Measurements from ENCODE around the gene FAM3A.
A peak's percentile ranks its signal among the peaks of the same experiment; 100 is the strongest.

The FAM3A gene

DNA sequence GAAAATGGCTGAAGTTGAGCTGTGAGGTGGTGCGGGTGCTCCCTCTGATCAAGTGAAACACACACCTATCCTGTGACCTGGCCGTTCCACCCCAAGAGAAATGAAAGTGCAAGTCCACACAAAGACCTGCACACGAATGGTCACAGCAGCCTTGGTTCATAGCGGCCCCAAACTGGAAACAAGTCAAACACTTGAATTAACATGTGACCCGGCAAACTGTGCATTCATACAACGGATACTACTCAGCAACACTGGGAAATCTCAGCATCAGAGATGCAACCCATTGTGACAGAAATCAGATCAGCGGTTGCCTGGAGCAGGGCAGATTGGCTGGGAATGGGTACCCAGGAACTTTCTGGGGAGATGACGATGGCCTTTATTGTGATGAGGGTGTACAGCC is 23.0 kb upstream of the FAM3A start:
- H3K4me1 ChIP-seq (ENCODE audit: insufficient read depth, low read length, severe bottlenecking), result peaks cover 8% of the 10 kb centered on the region
- H3K79me2 ChIP-seq (ENCODE audit: insufficient read depth, low read length), result no peaks in the 10 kb centered on the region
- TF ChIP-seq EZH2 (IDR thresholded peaks at IDR 0.05; ENCODE audit: borderline replicate concordance, low read length), result no peak
- TF ChIP-seq, protein P1, sequence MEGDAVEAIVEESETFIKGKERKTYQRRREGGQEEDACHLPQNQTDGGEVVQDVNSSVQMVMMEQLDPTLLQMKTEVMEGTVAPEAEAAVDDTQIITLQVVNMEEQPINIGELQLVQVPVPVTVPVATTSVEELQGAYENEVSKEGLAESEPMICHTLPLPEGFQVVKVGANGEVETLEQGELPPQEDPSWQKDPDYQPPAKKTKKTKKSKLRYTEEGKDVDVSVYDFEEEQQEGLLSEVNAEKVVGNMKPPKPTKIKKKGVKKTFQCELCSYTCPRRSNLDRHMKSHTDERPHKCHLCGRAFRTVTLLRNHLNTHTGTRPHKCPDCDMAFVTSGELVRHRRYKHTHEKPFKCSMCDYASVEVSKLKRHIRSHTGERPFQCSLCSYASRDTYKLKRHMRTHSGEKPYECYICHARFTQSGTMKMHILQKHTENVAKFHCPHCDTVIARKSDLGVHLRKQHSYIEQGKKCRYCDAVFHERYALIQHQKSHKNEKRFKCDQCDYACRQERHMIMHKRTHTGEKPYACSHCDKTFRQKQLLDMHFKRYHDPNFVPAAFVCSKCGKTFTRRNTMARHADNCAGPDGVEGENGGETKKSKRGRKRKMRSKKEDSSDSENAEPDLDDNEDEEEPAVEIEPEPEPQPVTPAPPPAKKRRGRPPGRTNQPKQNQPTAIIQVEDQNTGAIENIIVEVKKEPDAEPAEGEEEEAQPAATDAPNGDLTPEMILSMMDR (IDR thresholded peaks at IDR 0.05; ENCODE audit: low read length), result no peak
- peaks cover 13% of the 10 kb centered on the region; the same call in 1 of the 2 replicates for H3K36me3 ChIP-seq (ENCODE audit: insufficient read depth, low read length)
- H3K4me2 ChIP-seq (ENCODE audit: low read length), result no peak overlapping the region
- H4K20me1 ChIP-seq (ENCODE audit: insufficient read depth, low read length), result no peaks in the 10 kb centered on the region
- no peaks in the 10 kb centered on the region for H3F3A ChIP-seq (ENCODE audit: insufficient read depth, low read length)
- H3K4me3 ChIP-seq (ENCODE audit: low read depth, low read length, poor library complexity, severe bottlenecking), result no peak overlapping the region
- H2AFZ ChIP-seq (ENCODE audit: low read length), result no peak overlapping the region
- no peak overlapping the region for H3K27ac ChIP-seq (ENCODE audit: low read depth, low read length, poor library complexity, severe bottlenecking)
- H3K27me3 ChIP-seq (ENCODE audit: insufficient read depth, low read length), result no peaks in the 10 kb centered on the region
- no peaks in the 10 kb centered on the region for H3K9me2 ChIP-seq (ENCODE audit: low read depth, low read length)
- no peak overlapping the region for H3K9ac ChIP-seq (ENCODE audit: low read length)
- no peaks in the 10 kb centered on the region for H3K9me3 ChIP-seq (ENCODE audit: low read length)

DNA sequence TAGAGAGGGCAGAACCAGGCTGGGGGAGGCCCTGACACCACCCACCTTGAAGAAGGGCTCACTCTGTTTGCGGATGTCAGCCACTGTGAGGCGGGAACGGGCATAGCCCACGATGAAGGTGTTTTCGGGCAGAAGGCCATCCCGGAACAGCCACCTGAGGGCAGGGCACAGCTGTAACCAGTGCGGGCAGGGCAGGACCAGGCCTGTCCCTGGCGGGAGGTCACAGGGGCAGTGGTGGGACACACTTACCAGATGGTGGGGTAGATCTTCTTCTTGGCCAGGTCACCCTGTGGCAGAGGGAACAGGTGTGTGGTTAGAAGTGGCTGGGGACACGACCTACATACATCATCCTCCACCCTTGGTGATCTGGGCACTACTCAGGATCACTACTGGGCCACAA is 19.9 kb upstream of the FAM3A start:
- no peaks in the 10 kb centered on the region for H3F3A ChIP-seq (ENCODE audit: insufficient read depth, low read length)
- H3K9me2 ChIP-seq (ENCODE audit: low read depth, low read length), result no peaks in the 10 kb centered on the region
- H3K27ac ChIP-seq (ENCODE audit: low read depth, low read length, poor library complexity, severe bottlenecking), result no peak overlapping the region
- H3K9ac ChIP-seq (ENCODE audit: low read length), result no peak overlapping the region
- no peak overlapping the region for H3K4me2 ChIP-seq (ENCODE audit: low read length)
- H4K20me1 ChIP-seq (ENCODE audit: insufficient read depth, low read length), result no peaks in the 10 kb centered on the region
- no peaks in the 10 kb centered on the region for H3K27me3 ChIP-seq (ENCODE audit: insufficient read depth, low read length)
- no peaks in the 10 kb centered on the region for H3K9me3 ChIP-seq (ENCODE audit: low read length)
- H3K36me3 ChIP-seq (ENCODE audit: insufficient read depth, low read length), result peaks cover 29% of the 10 kb centered on the region
- no peak overlapping the region for H3K4me3 ChIP-seq (ENCODE audit: low read depth, low read length, poor library complexity, severe bottlenecking)
- H2AFZ ChIP-seq (ENCODE audit: low read length), result no peak overlapping the region
- no peak for TF ChIP-seq EZH2 (IDR thresholded peaks at IDR 0.05; ENCODE audit: borderline replicate concordance, low read length)
- TF ChIP-seq, protein P1 (IDR thresholded peaks at IDR 0.05; ENCODE audit: low read length), result no peak
- H3K4me1 ChIP-seq (ENCODE audit: insufficient read depth, low read length, severe bottlenecking), result peaks cover 4% of the 10 kb centered on the region
- no peaks in the 10 kb centered on the region for H3K79me2 ChIP-seq (ENCODE audit: insufficient read depth, low read length)

DNA sequence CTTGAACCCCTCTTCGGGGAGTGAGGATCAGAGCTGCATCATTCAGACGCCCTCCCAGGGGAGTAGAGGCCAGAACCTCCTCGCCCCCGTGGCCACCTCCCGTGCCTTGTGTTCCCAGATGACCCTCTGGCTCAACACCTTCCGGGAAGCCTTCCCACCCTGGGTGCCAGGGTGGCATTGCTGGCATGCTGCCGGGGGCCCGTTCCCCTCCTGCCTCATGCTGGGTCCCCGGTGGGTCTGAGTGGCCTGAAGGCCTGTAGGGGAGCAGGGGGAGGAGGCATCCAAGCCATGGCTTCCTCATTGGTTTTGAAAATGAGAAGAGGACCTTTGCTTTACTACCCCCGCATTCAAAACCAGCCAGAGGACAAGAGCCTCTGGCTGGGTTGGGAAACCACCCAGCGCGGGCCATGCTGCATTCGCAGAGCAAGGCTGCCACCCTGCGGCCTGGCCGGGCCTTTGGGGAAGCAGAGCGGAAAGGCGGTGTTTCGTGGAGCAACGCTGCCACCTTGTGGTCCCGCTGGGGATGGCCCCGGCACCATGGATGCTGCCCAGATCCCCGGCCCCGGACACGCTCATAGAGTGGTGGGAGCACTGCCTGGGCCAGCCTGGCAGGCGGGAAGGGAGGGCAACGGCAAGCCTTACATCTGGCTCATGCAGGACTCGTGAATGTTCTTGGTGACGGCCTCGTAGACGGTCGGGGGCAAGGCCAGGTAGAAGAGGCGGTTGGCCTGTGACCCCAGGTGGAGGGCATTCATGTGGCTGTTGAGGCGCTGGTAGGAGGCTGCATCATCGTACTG is 18.7 kb upstream of the FAM3A start:
- Histone ChIP-seq H3K9ac (ENCODE audit: low read length) (peak overlapping the region; percentile 14; the same call in 1 of the 2 replicates), H3K4me1 (ENCODE audit: insufficient read depth, low read length, severe bottlenecking) (peaks cover 4% of the 10 kb centered on the region), H3K27ac (ENCODE audit: low read depth, low read length, poor library complexity, severe bottlenecking) (no peak overlapping the region), H3F3A (ENCODE audit: insufficient read depth, low read length) (no peaks in the 10 kb centered on the region), H2AFZ (ENCODE audit: low read length) (no peak overlapping the region), H3K9me3 (ENCODE audit: low read length) (no peaks in the 10 kb centered on the region), H3K27me3 (ENCODE audit: insufficient read depth, low read length) (no peaks in the 10 kb centered on the region), H3K36me3 (ENCODE audit: insufficient read depth, low read length) (peaks cover 29% of the 10 kb centered on the region), H3K4me3 (ENCODE audit: low read depth, low read length, poor library complexity, severe bottlenecking) (no peak overlapping the region), H3K4me2 (ENCODE audit: low read length) (no peak overlapping the region), H4K20me1 (ENCODE audit: insufficient read depth, low read length) (no peaks in the 10 kb centered on the region), H3K9me2 (ENCODE audit: low read depth, low read length) (no peaks in the 10 kb centered on the region), H3K79me2 (ENCODE audit: insufficient read depth, low read length) (no peaks in the 10 kb centered on the region)
- no peak for TF ChIP-seq EZH2 (IDR thresholded peaks at IDR 0.05; ENCODE audit: borderline replicate concordance, low read length)
- TF ChIP-seq, protein P1 (IDR thresholded peaks at IDR 0.05; ENCODE audit: low read length), result peak; percentile 95

Measured in OCI-LY1 (cell line).